Measurements from ENCODE around the gene CEBPG.

DNA sequence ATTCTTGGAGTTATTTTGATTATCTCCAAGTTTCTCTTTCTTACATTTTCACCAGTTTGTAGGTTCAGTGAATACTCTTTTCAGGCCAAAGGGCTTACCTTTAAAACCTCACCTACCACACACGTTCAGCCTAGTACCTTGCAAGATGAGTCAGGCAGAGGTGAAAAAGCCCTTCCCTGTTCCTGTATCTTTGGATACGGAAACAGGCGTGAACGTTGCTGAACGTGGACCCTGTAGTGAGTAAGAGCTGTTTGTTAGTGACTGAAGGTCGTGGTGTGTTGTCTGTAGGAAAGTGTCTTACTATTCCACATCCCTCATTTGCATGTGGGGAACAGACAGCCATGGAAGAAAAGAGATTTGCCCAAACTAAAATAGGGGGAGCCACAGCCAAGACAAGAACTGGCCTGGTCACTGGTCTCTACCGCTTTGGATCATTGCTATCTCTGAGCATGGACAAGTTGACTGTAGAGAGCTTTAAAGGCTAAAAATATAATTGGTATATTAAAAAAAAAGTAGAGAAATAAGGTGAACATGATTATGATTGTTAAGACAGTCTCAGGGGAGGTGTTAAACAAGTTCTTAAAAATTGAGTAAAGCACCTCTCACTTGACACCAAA lies 3.5 kb downstream of the CEBPG start:
- no peak for TF ChIP-seq EZH2 (IDR thresholded peaks at IDR 0.05; ENCODE audit: borderline replicate concordance, low read length)
- TF ChIP-seq, protein P1, sequence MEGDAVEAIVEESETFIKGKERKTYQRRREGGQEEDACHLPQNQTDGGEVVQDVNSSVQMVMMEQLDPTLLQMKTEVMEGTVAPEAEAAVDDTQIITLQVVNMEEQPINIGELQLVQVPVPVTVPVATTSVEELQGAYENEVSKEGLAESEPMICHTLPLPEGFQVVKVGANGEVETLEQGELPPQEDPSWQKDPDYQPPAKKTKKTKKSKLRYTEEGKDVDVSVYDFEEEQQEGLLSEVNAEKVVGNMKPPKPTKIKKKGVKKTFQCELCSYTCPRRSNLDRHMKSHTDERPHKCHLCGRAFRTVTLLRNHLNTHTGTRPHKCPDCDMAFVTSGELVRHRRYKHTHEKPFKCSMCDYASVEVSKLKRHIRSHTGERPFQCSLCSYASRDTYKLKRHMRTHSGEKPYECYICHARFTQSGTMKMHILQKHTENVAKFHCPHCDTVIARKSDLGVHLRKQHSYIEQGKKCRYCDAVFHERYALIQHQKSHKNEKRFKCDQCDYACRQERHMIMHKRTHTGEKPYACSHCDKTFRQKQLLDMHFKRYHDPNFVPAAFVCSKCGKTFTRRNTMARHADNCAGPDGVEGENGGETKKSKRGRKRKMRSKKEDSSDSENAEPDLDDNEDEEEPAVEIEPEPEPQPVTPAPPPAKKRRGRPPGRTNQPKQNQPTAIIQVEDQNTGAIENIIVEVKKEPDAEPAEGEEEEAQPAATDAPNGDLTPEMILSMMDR (conservative IDR thresholded peaks at IDR 0.05 in 1 of 2, IDR thresholded peaks at IDR 0.05 in 1 of 2; ENCODE audit: extremely low read depth in 1 of 2, insufficient read depth in 1 of 2, low read depth in 1 of 2, low read length in 2 of 2) = no peak
